Measurements from ENCODE around the gene RBBP5. TPM values are rescaled to one million over a fixed set of nuclear protein-coding genes. Genes with fewer than 3 reads are reported as not detected.

The RBBP5 gene
- total and polyA plus RNA-seq, 3 donors from 2014 or later = 11.7 to 20.3 (median 19.1) TPM

DNA sequence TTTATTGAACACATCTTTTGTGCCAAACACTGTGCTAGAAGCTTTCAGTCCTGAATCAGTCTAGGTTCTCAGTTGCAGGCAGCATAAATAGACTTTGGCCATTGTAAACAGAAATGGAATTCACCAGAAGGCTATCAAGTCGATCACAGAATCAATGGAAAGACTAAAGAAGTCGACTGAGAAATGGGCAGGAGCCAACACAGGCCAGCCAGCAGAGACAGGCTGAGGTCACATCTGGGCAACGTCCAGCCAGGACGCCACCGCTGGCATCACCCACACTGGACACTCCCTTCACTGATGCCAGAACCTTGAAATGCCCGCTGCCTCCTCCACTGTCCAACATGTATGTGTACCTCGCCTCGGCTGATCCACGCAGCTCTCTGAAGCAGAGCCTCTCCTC is 84.2 kb downstream of the RBBP5 start:
- no peaks in the 10 kb centered on the region for H3K36me3 ChIP-seq (ENCODE audit: low read depth, missing control alignments)
- DNase-seq = no peak
- WGBS, 2 donors = 81 to 91% methylated on average over 9 of the region's 9 CpGs
- H3K4me1 ChIP-seq = no peaks in the 10 kb centered on the region
- H3K27ac ChIP-seq = no peak overlapping the region
- no peak for TF ChIP-seq POLR2A (IDR thresholded peaks at IDR 0.05)
- TF ChIP-seq, protein P1, sequence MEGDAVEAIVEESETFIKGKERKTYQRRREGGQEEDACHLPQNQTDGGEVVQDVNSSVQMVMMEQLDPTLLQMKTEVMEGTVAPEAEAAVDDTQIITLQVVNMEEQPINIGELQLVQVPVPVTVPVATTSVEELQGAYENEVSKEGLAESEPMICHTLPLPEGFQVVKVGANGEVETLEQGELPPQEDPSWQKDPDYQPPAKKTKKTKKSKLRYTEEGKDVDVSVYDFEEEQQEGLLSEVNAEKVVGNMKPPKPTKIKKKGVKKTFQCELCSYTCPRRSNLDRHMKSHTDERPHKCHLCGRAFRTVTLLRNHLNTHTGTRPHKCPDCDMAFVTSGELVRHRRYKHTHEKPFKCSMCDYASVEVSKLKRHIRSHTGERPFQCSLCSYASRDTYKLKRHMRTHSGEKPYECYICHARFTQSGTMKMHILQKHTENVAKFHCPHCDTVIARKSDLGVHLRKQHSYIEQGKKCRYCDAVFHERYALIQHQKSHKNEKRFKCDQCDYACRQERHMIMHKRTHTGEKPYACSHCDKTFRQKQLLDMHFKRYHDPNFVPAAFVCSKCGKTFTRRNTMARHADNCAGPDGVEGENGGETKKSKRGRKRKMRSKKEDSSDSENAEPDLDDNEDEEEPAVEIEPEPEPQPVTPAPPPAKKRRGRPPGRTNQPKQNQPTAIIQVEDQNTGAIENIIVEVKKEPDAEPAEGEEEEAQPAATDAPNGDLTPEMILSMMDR (IDR thresholded peaks at IDR 0.05) = no peak
- no peak overlapping the region for H3K4me3 ChIP-seq
- intact Hi-C loops (cut with DNase I; ENCODE audit: low total_unique reads) = no loop called here
- no peaks in the 10 kb centered on the region for H3K9me3 ChIP-seq
- no peaks in the 10 kb centered on the region for H3K27me3 ChIP-seq

Other genes starting within 250 kb of the RBBP5 start
- 10 to 100 TPM; 16.4 to 17.2 TPM for gene CNTN2, start 78.8 kb downstream of the RBBP5 start, total RNA-seq
- 31.9 TPM for gene CNTN2, start 78.8 kb downstream of the RBBP5 start, polyA plus RNA-seq (ENCODE audit: insufficient read depth, low read depth, low replicate concordance)
- 1 to 10 TPM; 5.7 to 5.9 TPM for gene TMEM81, start 37.5 kb downstream of the RBBP5 start, total RNA-seq
- gene TMEM81, start 37.5 kb downstream of the RBBP5 start, polyA plus RNA-seq (ENCODE audit: insufficient read depth, low read depth, low replicate concordance) = 6.8 TPM
- gene DSTYK, start 89.7 kb upstream of the RBBP5 start, total RNA-seq = 10 to 100 TPM; 15.2 to 17.2 TPM
- 15.4 TPM for gene DSTYK, start 89.7 kb upstream of the RBBP5 start, polyA plus RNA-seq (ENCODE audit: insufficient read depth, low read depth, low replicate concordance)
- 10 to 100 TPM; 12.1 to 14.7 TPM for gene TMCC2, start 106.0 kb upstream of the RBBP5 start, total RNA-seq
- gene TMCC2, start 106.0 kb upstream of the RBBP5 start, polyA plus RNA-seq (ENCODE audit: insufficient read depth, low read depth, low replicate concordance) = 8.5 TPM
- 10 to 100 TPM; 13.4 to 19.6 TPM for gene NUAK2, start 199.8 kb upstream of the RBBP5 start, total RNA-seq
- gene NUAK2, start 199.8 kb upstream of the RBBP5 start, polyA plus RNA-seq (ENCODE audit: insufficient read depth, low read depth, low replicate concordance) = 7.2 TPM
- gene KLHDC8A, start 234.9 kb upstream of the RBBP5 start, total RNA-seq = 10 to 100 TPM; 11.7 to 12.9 TPM
- 10.5 TPM for gene KLHDC8A, start 234.9 kb upstream of the RBBP5 start, polyA plus RNA-seq (ENCODE audit: insufficient read depth, low read depth, low replicate concordance)

Measured in testis (tissue), 3 donors.